IMR-90 (cell line): ENCODE results near the gene SUGCT.

Experiments used
- BHLHE40 ChIP-seq: fragments of 150-350 bp; IDR thresholded peaks from 2 replicates; pipeline ENCODE4 v1.6.1; 2016; ENCODE audit warnings: mild to moderate bottlenecking, low read depth, low read length
- CEBPB ChIP-seq: IDR thresholded peaks from 2 replicates; pipeline ENCODE4 v1.6.1; 2012; ENCODE audit warnings: low read depth, low read length, improper control_type of control experiment
- CHD1 ChIP-seq: IDR thresholded peaks from 2 replicates; pipeline ENCODE4 v1.6.1; 2012; ENCODE audit warnings: low read depth, low read length, improper control_type of control experiment
- FOS ChIP-seq: fragments of 150-350 bp; IDR thresholded peaks from 2 replicates; pipeline ENCODE4 v1.6.1; 2016; ENCODE audit warnings: low read depth, low read length
- MAFK ChIP-seq: IDR thresholded peaks from 2 replicates; pipeline ENCODE4 v1.6.1; 2012; ENCODE audit warnings: low read depth, low read length, improper control_type of control experiment
- MAZ ChIP-seq: IDR thresholded peaks from 2 replicates; pipeline ENCODE4 v1.6.1; 2012; ENCODE audit warnings: low read depth, mild to moderate bottlenecking, low read length, improper control_type of control experiment, moderate library complexity, borderline replicate concordance
- MXI1 ChIP-seq: IDR thresholded peaks from 2 replicates; pipeline ENCODE4 v1.6.1; 2012; ENCODE audit warnings: low read depth, mild to moderate bottlenecking, low read length, moderate library complexity, borderline replicate concordance
- POLR2A ChIP-seq: IDR thresholded peaks from 2 replicates; pipeline ENCODE4 v1.6.1; 2012; ENCODE audit warnings: mild to moderate bottlenecking, low read depth, low read length
- RAD21 ChIP-seq: IDR thresholded peaks from 2 replicates; pipeline ENCODE4 v1.6.1; 2012; ENCODE audit warnings: low read length, improper control_type of control experiment
- RFX5 ChIP-seq: IDR thresholded peaks from 2 replicates; pipeline ENCODE4 v1.8.0; 2012; ENCODE audit warnings: low read depth, mild to moderate bottlenecking, low read length, moderate library complexity
- SMC3 ChIP-seq: fragments of 150-350 bp; IDR thresholded peaks from 2 replicates; pipeline ENCODE4 v1.6.1; 2016; ENCODE audit warnings: low read depth, mild to moderate bottlenecking, antibody characterized with exemption, low read length, moderate library complexity
- TF ChIP-seq, protein P1 (sequence below): conservative IDR thresholded peaks from 2 replicates; pipeline ENCODE4 v1.5.1; 2012; ENCODE audit warnings: mild to moderate bottlenecking, low read depth, low read length, improper control_type of control experiment
- TF ChIP-seq, protein P2 (sequence below): fragments of 150-350 bp; IDR thresholded peaks from 2 replicates; pipeline ENCODE4 v1.6.1; 2017; ENCODE audit warnings: mild to moderate bottlenecking, antibody characterized with exemption, low read length, low read depth

GRCh38 chr7:40870108-40870507 is 735.3 kb downstream of the SUGCT start:
- TF ChIP-seq MAZ: no peak
- TF ChIP-seq, protein P1, sequence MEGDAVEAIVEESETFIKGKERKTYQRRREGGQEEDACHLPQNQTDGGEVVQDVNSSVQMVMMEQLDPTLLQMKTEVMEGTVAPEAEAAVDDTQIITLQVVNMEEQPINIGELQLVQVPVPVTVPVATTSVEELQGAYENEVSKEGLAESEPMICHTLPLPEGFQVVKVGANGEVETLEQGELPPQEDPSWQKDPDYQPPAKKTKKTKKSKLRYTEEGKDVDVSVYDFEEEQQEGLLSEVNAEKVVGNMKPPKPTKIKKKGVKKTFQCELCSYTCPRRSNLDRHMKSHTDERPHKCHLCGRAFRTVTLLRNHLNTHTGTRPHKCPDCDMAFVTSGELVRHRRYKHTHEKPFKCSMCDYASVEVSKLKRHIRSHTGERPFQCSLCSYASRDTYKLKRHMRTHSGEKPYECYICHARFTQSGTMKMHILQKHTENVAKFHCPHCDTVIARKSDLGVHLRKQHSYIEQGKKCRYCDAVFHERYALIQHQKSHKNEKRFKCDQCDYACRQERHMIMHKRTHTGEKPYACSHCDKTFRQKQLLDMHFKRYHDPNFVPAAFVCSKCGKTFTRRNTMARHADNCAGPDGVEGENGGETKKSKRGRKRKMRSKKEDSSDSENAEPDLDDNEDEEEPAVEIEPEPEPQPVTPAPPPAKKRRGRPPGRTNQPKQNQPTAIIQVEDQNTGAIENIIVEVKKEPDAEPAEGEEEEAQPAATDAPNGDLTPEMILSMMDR: no peak
- no peak for TF ChIP-seq MXI1
- TF ChIP-seq POLR2A: no peak
- TF ChIP-seq RAD21: no peak
- TF ChIP-seq, protein P2, sequence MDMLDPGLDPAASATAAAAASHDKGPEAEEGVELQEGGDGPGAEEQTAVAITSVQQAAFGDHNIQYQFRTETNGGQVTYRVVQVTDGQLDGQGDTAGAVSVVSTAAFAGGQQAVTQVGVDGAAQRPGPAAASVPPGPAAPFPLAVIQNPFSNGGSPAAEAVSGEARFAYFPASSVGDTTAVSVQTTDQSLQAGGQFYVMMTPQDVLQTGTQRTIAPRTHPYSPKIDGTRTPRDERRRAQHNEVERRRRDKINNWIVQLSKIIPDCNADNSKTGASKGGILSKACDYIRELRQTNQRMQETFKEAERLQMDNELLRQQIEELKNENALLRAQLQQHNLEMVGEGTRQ: no peak
- TF ChIP-seq RFX5: no peak
- no peak for TF ChIP-seq SMC3
- TF ChIP-seq MAFK: no peak
- no peak for TF ChIP-seq FOS
- TF ChIP-seq CEBPB: no peak; the same call in 1 of the 2 replicates
- TF ChIP-seq BHLHE40: no peak
- TF ChIP-seq CHD1: no peak
